Neural progenitor cell (in vitro differentiated cells): ENCODE measurements around the gene C7. TPM values are rescaled to one million over a fixed set of nuclear protein-coding genes. Genes with fewer than 3 reads are reported as not detected.

Experiments
- DNase-seq: peaks from one replicate; pipeline ENCODE4 v3.0.0-alpha.2; 2016; ENCODE audit warnings: low spot score
- H2AFZ ChIP-seq: fragments of 200-600 bp; sonication (generic); replicated peaks from 2 replicates; pipeline ENCODE4 v1.6.1; 2016; ENCODE audit warnings: antibody characterized with exemption
- H3F3A ChIP-seq: fragments of 200-600 bp; sonication (generic); 2 replicates; pipeline ENCODE4 v1.6.1; 2016; ENCODE audit warnings: antibody characterized with exemption, low read depth
- H3K27ac ChIP-seq: fragments of 200-600 bp; sonication (generic); 2 replicates; pipeline ENCODE4 v1.5.1; 2016; ENCODE audit warnings: mild to moderate bottlenecking
- H3K27me3 ChIP-seq: fragments of 200-600 bp; sonication (generic); 2 replicates; pipeline ENCODE4 v1.6.1; 2016; ENCODE audit warnings: mild to moderate bottlenecking, moderate library complexity
- H3K36me3 ChIP-seq: fragments of 200-600 bp; sonication (generic); 2 replicates; pipeline ENCODE4 v1.5.1; 2016
- H3K4me1 ChIP-seq: fragments of 200-600 bp; sonication (generic); 2 replicates; pipeline ENCODE4 v1.6.1; 2016; ENCODE audit warnings: mixed run types
- H3K4me2 ChIP-seq: fragments of 200-600 bp; sonication (generic); 2 replicates; pipeline ENCODE4 v1.6.1; 2016
- H3K4me3 ChIP-seq: fragments of 200-600 bp; sonication (generic); 2 replicates; pipeline ENCODE4 v1.5.1; 2016
- H3K79me2 ChIP-seq: fragments of 200-600 bp; sonication (generic); 2 replicates; pipeline ENCODE4 v1.6.1; 2016; ENCODE audit warnings: low read depth
- H3K9ac ChIP-seq: fragments of 200-600 bp; sonication (generic); 2 replicates; pipeline ENCODE4 v1.6.1; 2016
- H3K9me3 ChIP-seq: fragments of 200-600 bp; sonication (generic); 2 replicates; pipeline ENCODE4 v1.5.1; 2016; ENCODE audit warnings: low read depth
- H4K20me1 ChIP-seq: fragments of 200-600 bp; sonication (generic); 2 replicates; pipeline ENCODE4 v1.6.1; 2016; ENCODE audit warnings: low read depth
- H3K27ac Mint-ChIP-seq: 3 replicates; pipeline ENCODE4 v1.8.0; 2021; ENCODE audit warnings: mixed read lengths
- H3K27me3 Mint-ChIP-seq: 2 replicates; pipeline ENCODE4 v1.8.0; 2022; ENCODE audit warnings: low read depth, mild to moderate bottlenecking, inconsistent platforms, moderate library complexity, mixed read lengths; ENCODE audit not compliant: insufficient read depth
- H3K36me3 Mint-ChIP-seq: 3 replicates; pipeline ENCODE4 v1.8.0; 2021; ENCODE audit warnings: mixed read lengths
- H3K4me1 Mint-ChIP-seq: 3 replicates; pipeline ENCODE4 v1.8.0; 2021; ENCODE audit warnings: mixed read lengths
- H3K4me3 Mint-ChIP-seq: 3 replicates; pipeline ENCODE4 v1.8.0; 2021; ENCODE audit warnings: mild to moderate bottlenecking, moderate library complexity, mixed read lengths
- H3K9me3 Mint-ChIP-seq: 3 replicates; pipeline ENCODE4 v1.8.0; 2020; ENCODE audit warnings: mixed read lengths
- EZH2 ChIP-seq: fragments of 200-600 bp; sonication (generic); IDR thresholded peaks from 2 replicates; pipeline ENCODE4 v1.6.1; 2017; ENCODE audit warnings: antibody characterized with exemption, mild to moderate bottlenecking, moderate library complexity
- EZH2phosphoT487 ChIP-seq: fragments of 200-600 bp; sonication (generic); IDR thresholded peaks from 2 replicates; pipeline ENCODE4 v1.6.1; 2017; ENCODE audit warnings: antibody characterized with exemption
- total RNA-seq: library from RNA; depleted of rRNA; stranded (reverse); fragments of >200 nt; gene quantifications from 2 replicates; pipeline ENCODE4 v1.2.3, GENCODE V29; 2015; ENCODE audit warnings: low replicate concordance
- TF ChIP-seq, protein P1 (sequence below): fragments of 200-600 bp; sonication (generic); IDR thresholded peaks from 2 replicates; pipeline ENCODE4 v1.5.1; 2017; ENCODE audit warnings: antibody characterized with exemption, mild to moderate bottlenecking

The C7 gene
- total RNA-seq, 1 donor from 2014 or later = not detected

DNA sequence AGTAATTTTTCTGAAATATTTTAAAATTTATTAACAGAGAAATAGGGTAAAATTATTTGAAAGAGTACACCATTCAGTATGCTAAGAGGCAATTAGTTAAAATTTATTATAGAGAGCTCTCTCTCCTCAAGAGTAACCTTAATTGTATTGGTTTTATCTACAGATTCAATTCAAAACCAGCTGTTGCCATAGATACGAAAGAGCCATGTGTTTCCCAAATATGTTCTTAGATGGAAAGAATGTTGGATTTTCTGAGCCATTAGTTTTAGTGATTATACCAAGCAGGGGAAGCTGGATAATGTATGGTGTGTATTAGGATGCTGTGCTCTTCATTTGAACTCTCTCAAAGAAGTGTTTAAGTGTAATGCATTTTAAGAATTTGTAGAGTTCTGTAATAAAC, 27.8 kb downstream of the C7 start:
- Histone ChIP-seq H3K27ac (no peak overlapping the region), H3F3A (no peaks in the 10 kb centered on the region), H3K4me1 (no peaks in the 10 kb centered on the region), H2AFZ (no peak overlapping the region), H3K79me2 (no peaks in the 10 kb centered on the region), H3K27me3 (no peaks in the 10 kb centered on the region), H3K9me3 (no peaks in the 10 kb centered on the region), H4K20me1 (no peaks in the 10 kb centered on the region), H3K9ac (no peak overlapping the region), H3K36me3 (no peaks in the 10 kb centered on the region), H3K4me2 (no peak overlapping the region), H3K4me3 (no peak overlapping the region)
- TF ChIP-seq, protein P1, sequence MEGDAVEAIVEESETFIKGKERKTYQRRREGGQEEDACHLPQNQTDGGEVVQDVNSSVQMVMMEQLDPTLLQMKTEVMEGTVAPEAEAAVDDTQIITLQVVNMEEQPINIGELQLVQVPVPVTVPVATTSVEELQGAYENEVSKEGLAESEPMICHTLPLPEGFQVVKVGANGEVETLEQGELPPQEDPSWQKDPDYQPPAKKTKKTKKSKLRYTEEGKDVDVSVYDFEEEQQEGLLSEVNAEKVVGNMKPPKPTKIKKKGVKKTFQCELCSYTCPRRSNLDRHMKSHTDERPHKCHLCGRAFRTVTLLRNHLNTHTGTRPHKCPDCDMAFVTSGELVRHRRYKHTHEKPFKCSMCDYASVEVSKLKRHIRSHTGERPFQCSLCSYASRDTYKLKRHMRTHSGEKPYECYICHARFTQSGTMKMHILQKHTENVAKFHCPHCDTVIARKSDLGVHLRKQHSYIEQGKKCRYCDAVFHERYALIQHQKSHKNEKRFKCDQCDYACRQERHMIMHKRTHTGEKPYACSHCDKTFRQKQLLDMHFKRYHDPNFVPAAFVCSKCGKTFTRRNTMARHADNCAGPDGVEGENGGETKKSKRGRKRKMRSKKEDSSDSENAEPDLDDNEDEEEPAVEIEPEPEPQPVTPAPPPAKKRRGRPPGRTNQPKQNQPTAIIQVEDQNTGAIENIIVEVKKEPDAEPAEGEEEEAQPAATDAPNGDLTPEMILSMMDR = no peak
- TF ChIP-seq EZH2 (no peak), EZH2phosphoT487 (no peak)
- no peak for DNase-seq
- Mint-ChIP-seq H3K36me3 (no peaks in the 10 kb centered on the region), H3K4me1 (peaks cover 5% of the 10 kb centered on the region), H3K27me3 (no peaks in the 10 kb centered on the region), H3K9me3 (no peaks in the 10 kb centered on the region), H3K4me3 (no peak overlapping the region), H3K27ac (no peak overlapping the region)

DNA sequence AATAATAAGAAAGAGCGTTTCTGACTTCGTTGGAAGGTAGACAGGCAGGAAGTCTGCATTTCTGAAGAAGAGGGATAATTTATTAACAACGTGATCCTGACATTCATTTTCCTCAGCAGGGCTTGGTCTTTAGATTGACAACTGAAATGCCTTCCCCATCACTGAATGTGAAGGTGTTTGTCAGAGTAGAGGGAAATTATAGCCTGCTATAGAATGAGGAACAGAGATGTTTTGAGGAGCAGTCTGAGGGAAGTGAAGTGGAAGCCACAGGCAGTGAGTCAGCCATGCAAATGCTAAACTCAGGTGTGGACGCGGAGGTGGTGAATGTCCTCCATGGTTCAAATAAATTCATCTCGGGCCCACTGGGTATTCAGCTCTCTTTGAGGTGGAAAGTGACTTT, 30.5 kb downstream of the C7 start:
- H3K36me3 ChIP-seq = no peaks in the 10 kb centered on the region
- no peaks in the 10 kb centered on the region for H3K9me3 ChIP-seq
- Mint-ChIP-seq H3K4me3 (no peak overlapping the region), H3K9me3 (no peaks in the 10 kb centered on the region), H3K27me3 (no peaks in the 10 kb centered on the region), H3K27ac (no peak overlapping the region), H3K4me1 (peaks cover 5% of the 10 kb centered on the region), H3K36me3 (no peaks in the 10 kb centered on the region)
- no peak for DNase-seq
- H3F3A ChIP-seq = no peaks in the 10 kb centered on the region
- no peak overlapping the region for H2AFZ ChIP-seq
- H3K79me2 ChIP-seq = no peaks in the 10 kb centered on the region
- H3K9ac ChIP-seq = no peak overlapping the region
- H3K4me3 ChIP-seq = no peak overlapping the region
- no peak overlapping the region for H3K4me2 ChIP-seq
- TF ChIP-seq, protein P1 = no peak
- TF ChIP-seq EZH2phosphoT487 (no peak), EZH2 (no peak)
- no peaks in the 10 kb centered on the region for H3K4me1 ChIP-seq
- H3K27ac ChIP-seq = no peak overlapping the region
- no peaks in the 10 kb centered on the region for H3K27me3 ChIP-seq
- no peaks in the 10 kb centered on the region for H4K20me1 ChIP-seq

DNA sequence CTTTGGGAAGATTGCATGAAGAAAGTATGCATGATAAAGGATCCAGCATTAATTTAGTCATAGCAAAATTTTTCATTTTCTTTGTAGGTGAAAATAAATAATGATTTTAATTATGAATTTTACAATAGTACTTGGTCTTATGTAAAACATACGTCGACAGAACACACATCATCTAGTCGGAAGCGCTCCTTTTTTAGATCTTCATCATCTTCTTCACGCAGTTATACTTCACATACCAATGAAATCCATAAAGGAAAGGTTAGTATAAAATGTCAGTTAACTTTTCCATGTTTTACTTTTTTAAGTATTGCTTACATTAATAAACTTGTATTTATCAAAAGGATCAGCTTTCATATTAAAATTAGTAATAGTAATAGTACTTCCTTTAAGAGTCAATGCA, 35.8 kb downstream of the C7 start:
- no peak overlapping the region for H2AFZ ChIP-seq
- no peak overlapping the region for H3K4me2 ChIP-seq
- no peaks in the 10 kb centered on the region for H3K27me3 ChIP-seq
- no peaks in the 10 kb centered on the region for H3K9me3 Mint-ChIP-seq
- no peak overlapping the region for H3K9ac ChIP-seq
- no peak overlapping the region for H3K27ac Mint-ChIP-seq
- DNase-seq = no peak
- H3K79me2 ChIP-seq = no peaks in the 10 kb centered on the region
- no peaks in the 10 kb centered on the region for H3F3A ChIP-seq
- H3K36me3 ChIP-seq = no peaks in the 10 kb centered on the region
- no peak overlapping the region for H3K4me3 ChIP-seq
- no peaks in the 10 kb centered on the region for H4K20me1 ChIP-seq
- TF ChIP-seq EZH2phosphoT487 (no peak), EZH2 (no peak)
- TF ChIP-seq, protein P1 = no peak
- H3K4me1 Mint-ChIP-seq = no peaks in the 10 kb centered on the region
- no peaks in the 10 kb centered on the region for H3K9me3 ChIP-seq
- H3K4me1 ChIP-seq = no peaks in the 10 kb centered on the region
- H3K36me3 Mint-ChIP-seq = no peaks in the 10 kb centered on the region
- no peak overlapping the region for H3K27ac ChIP-seq
- no peak overlapping the region for H3K4me3 Mint-ChIP-seq
- peaks cover 2% of the 10 kb centered on the region for H3K27me3 Mint-ChIP-seq

DNA sequence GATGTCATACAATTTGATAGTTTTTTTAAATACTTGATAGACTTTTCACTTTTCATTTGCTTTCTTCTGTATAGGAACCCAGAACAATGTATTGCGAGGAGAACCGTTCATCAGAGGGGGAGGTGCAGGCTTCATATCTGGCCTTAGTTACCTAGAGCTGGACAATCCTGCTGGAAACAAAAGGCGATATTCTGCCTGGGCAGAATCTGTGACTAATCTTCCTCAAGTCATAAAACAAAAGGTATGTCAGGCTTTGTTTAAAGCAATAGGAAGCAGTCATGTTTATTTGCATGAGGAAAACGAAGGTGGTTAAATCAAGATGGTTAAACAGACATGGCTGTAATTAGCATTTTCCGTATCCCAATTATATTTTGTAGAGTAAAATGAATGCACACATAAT, 46.0 kb downstream of the C7 start:
- TF ChIP-seq, protein P1 = no peak
- no peak for TF ChIP-seq EZH2phosphoT487
- TF ChIP-seq EZH2 = no peak
- no peak overlapping the region for H3K27ac ChIP-seq
- no peaks in the 10 kb centered on the region for H4K20me1 ChIP-seq
- H3K4me3 ChIP-seq = no peak overlapping the region
- Mint-ChIP-seq H3K27ac (no peak overlapping the region), H3K9me3 (peaks cover 15% of the 10 kb centered on the region), H3K4me3 (no peak overlapping the region), H3K36me3 (no peaks in the 10 kb centered on the region), H3K4me1 (peaks cover 3% of the 10 kb centered on the region), H3K27me3 (no peaks in the 10 kb centered on the region)
- no peaks in the 10 kb centered on the region for H3K4me1 ChIP-seq
- H3K9ac ChIP-seq = no peak overlapping the region
- no peak overlapping the region for H3K4me2 ChIP-seq
- no peaks in the 10 kb centered on the region for H3K9me3 ChIP-seq
- H3K27me3 ChIP-seq = no peaks in the 10 kb centered on the region
- no peak for DNase-seq
- no peaks in the 10 kb centered on the region for H3K36me3 ChIP-seq
- H2AFZ ChIP-seq = no peak overlapping the region
- no peaks in the 10 kb centered on the region for H3K79me2 ChIP-seq
- H3F3A ChIP-seq = no peaks in the 10 kb centered on the region
